BLaER1 treated with 17β-estradiol and CSF1 and Interleukin-3, amounts not matched to agents 10 nM and 100 nM (cell line): ENCODE measurements around the gene KCTD8.

Experiments
- H3K27ac ChIP-seq, 11 experiments: shearing (Covaris generic); formaldehyde crosslinking; 2 replicates each; pipeline ENCODE4 v1.8.1; 2022
- H3K27me3 ChIP-seq, 11 experiments: shearing (Covaris generic); formaldehyde crosslinking; 2 replicates each; pipeline ENCODE4 v1.8.1; 2022
- H3K36me3 ChIP-seq, 11 experiments: shearing (Covaris generic); formaldehyde crosslinking; 2 replicates each; pipeline ENCODE4 v1.8.1; 2022
- H3K4me1 ChIP-seq, 10 experiments: shearing (Covaris generic); formaldehyde crosslinking; 2 replicates each; pipeline ENCODE4 v1.8.1; 2022
- H3K4me2 ChIP-seq, 11 experiments: shearing (Covaris generic); formaldehyde crosslinking; 2 replicates each; pipeline ENCODE4 v1.8.1; 2022
- H3K4me3 ChIP-seq, 10 experiments: shearing (Covaris generic); formaldehyde crosslinking; 2 replicates each; pipeline ENCODE4 v1.8.1; 2022
- H3K9ac ChIP-seq, 11 experiments: shearing (Covaris generic); formaldehyde crosslinking; 2 replicates each; pipeline ENCODE4 v1.8.1; 2022
- H3K9me3 ChIP-seq, 11 experiments: shearing (Covaris generic); formaldehyde crosslinking; replicated peaks in 1 of 11; 2 replicates each; pipeline ENCODE4 v1.8.1; 2022
- H4K20me1 ChIP-seq, 11 experiments: shearing (Covaris generic); formaldehyde crosslinking; 2 replicates each; pipeline ENCODE4 v1.8.1; 2022
- Cebpa-rat ChIP-seq, 11 experiments: shearing (Covaris generic); IDR thresholded peaks; 2 replicates each; pipeline ENCODE4 v1.8.1; 2022

The KCTD8 gene

DNA sequence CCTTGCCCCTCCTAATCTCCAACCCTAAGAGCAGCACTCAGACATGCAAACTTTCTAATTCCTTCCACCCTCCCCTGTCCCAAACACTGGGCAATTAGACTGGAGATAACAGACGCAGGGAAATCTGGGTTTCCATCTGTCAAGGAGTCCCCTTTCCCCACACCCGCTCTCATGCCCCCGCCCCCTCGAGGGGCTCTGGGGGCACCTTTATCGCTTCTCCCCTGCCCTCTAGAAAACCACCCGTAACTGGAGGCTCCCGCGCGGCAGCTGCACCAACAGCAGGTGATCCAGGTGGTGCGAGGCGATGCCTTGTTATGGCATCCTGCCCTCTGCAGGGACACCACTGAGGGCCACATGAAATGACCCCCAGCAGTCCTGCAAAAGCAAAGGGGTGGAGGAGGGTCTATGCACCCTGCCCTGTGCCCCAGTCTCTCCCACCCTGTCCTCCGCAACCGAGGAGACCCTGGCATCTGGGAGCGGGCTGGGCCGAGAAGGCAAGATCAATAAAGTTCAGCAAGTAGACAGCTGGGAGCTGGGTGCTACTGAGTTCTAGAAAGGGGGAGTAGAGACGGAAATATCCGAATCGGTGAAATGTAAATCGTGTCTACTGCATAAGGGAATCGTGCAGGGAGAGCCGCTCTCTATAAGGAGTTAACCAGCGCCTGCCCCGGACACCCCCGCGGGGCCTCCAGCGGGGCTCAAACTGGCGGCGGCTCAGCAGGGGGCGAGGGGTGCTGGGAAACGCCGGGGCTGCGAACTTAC, 1.6 kb downstream of the KCTD8 start:
- Histone ChIP-seq H3K9me3 (peaks cover 12 to 20% (median 16%) of the 10 kb centered on the region in 11 experiments; a peak in 21 of 22 replicates), H3K4me2 (no peak overlapping the region), H4K20me1 (no peaks in the 10 kb centered on the region), H3K27ac (no peak overlapping the region), H3K4me1 (peaks cover 0 to 7% (median 0%) of the 10 kb centered on the region in 10 experiments; a peak in 4 of 20 replicates), H3K36me3 (no peaks in the 10 kb centered on the region), H3K9ac (no peak overlapping the region), H3K27me3 (peaks cover 0 to 10% (median 0%) of the 10 kb centered on the region in 11 experiments; a peak in 6 of 22 replicates), H3K4me3 (no peak overlapping the region)
- TF ChIP-seq Cebpa-rat (IDR thresholded peaks at IDR 0.05): no peak

DNA sequence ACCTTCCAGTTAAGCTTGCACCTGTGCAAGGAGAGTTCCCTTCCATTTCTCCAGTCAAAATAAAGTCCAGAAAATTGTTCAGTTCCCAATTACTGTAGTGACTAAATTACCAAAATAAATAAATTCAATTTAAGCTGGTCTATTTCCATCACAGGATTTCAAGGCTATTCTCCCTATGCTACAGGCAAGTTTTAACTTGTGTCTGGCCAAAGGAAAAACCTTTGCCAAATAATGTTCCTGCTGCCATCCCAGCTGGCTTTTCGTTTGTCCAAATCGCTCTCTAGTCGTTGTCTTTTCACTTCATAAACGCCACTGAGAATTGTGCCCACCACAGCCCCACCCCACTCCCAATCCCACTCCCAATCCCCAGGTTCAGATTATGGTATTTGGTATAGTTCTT, 2.4 kb downstream of the KCTD8 start:
- TF ChIP-seq Cebpa-rat (IDR thresholded peaks at IDR 0.05): no peak
- H4K20me1 ChIP-seq: no peaks in the 10 kb centered on the region
- peaks cover 0 to 10% (median 0%) of the 10 kb centered on the region in 11 experiments; a peak in 6 of 22 replicates for H3K27me3 ChIP-seq
- no peak overlapping the region for H3K4me2 ChIP-seq
- H3K27ac ChIP-seq: no peak overlapping the region
- H3K9me3 ChIP-seq: peaks cover 12 to 20% (median 16%) of the 10 kb centered on the region in 11 experiments; a peak in 21 of 22 replicates
- H3K9ac ChIP-seq: no peak overlapping the region
- no peak overlapping the region for H3K4me3 ChIP-seq
- H3K36me3 ChIP-seq: no peaks in the 10 kb centered on the region
- H3K4me1 ChIP-seq: peaks cover 0 to 7% (median 0%) of the 10 kb centered on the region in 10 experiments; a peak in 4 of 20 replicates

DNA sequence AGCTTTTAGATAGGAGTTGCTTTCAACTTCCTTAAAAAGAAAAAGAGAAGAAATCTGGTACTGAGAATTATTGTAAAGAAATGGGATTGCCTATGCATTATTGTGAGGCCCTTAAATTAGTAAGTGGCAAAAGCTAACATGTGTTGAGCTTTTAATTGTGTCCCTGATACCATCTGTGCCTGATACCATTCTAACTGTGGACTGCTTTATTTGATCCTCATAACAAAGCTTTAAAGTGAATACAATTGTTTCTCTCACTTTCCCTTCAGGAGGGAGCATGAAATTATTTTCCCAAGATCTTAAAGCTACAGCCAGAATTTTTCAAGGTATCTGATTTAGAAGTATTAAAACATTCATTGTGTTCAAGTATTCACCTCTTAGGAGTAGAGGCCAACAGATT, 9.9 kb downstream of the KCTD8 start:
- Histone ChIP-seq H3K4me1 (no peaks in the 10 kb centered on the region), H3K36me3 (no peaks in the 10 kb centered on the region)
- TF ChIP-seq Cebpa-rat (IDR thresholded peaks at IDR 0.05): no peak

DNA sequence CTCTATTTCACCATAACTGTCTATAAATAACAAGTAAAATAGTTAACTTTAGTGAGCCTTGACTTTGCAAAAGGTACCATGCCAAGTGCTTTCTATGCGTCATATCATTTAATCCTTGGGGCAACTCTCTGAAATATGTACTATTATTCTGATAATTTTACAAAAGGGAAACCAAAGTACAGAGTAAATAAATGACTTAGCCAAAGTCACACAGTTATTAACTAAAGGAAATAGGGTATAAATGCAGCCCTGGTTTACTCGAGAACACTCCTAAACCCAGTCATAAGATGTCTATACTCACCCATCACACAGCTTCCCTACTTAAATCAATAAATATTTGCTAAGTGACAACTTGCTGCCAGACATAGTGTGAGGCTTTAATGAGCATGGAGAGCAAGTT, 14.4 kb downstream of the KCTD8 start:
- no peaks in the 10 kb centered on the region for H3K36me3 ChIP-seq
- H3K9ac ChIP-seq: no peak overlapping the region
- no peaks in the 10 kb centered on the region for H4K20me1 ChIP-seq
- no peak for TF ChIP-seq Cebpa-rat (IDR thresholded peaks at IDR 0.05)
- H3K27me3 ChIP-seq: no peaks in the 10 kb centered on the region
- no peaks in the 10 kb centered on the region for H3K9me3 ChIP-seq
- no peak overlapping the region for H3K4me3 ChIP-seq
- H3K4me2 ChIP-seq: no peak overlapping the region
- no peaks in the 10 kb centered on the region for H3K4me1 ChIP-seq
- no peak overlapping the region for H3K27ac ChIP-seq

More for the DNA sequence above, 9.9 kb downstream of the KCTD8 start:
- no peaks in the 10 kb centered on the region for H3K27me3 ChIP-seq
- H4K20me1 ChIP-seq: no peaks in the 10 kb centered on the region
- no peak overlapping the region for H3K9ac ChIP-seq
- no peaks in the 10 kb centered on the region for H3K9me3 ChIP-seq
- no peak overlapping the region for H3K27ac ChIP-seq
- no peak overlapping the region for H3K4me3 ChIP-seq
- no peak overlapping the region for H3K4me2 ChIP-seq

GRCh38 chr4:44425614-44426208, 22.9 kb downstream of the KCTD8 start:
- no peaks in the 10 kb centered on the region for H3K36me3 ChIP-seq
- H3K9ac ChIP-seq: no peak overlapping the region
- no peaks in the 10 kb centered on the region for H4K20me1 ChIP-seq
- H3K4me3 ChIP-seq: no peak overlapping the region
- TF ChIP-seq Cebpa-rat (IDR thresholded peaks at IDR 0.05): no peak
- no peaks in the 10 kb centered on the region for H3K27me3 ChIP-seq
- H3K27ac ChIP-seq: no peak overlapping the region
- no peaks in the 10 kb centered on the region for H3K4me1 ChIP-seq
- H3K9me3 ChIP-seq: no peaks in the 10 kb centered on the region
- no peak overlapping the region for H3K4me2 ChIP-seq

DNA sequence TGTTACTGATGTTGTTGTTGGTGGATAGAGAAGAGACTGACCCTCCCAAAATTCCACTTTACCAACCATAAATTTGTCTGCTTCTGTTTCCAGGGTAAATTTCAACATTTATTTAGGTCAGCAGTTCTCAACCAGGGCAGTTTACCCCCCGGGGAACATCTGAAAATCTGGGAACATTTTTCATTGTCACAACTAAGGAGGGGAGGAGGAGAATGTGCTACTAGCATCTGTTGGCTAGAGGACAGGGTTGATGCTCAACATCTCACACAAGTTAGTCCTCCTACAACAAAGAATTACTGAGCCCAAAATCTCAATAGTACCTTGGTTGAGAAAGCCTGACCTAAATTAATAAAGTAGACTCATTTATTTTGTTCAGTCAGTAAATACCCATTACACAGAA, 25.7 kb downstream of the KCTD8 start:
- no peak for TF ChIP-seq Cebpa-rat (IDR thresholded peaks at IDR 0.05)
- H4K20me1 ChIP-seq: no peaks in the 10 kb centered on the region
- H3K9ac ChIP-seq: no peak overlapping the region
- no peak overlapping the region for H3K4me2 ChIP-seq
- no peaks in the 10 kb centered on the region for H3K9me3 ChIP-seq
- no peaks in the 10 kb centered on the region for H3K4me1 ChIP-seq
- H3K36me3 ChIP-seq: no peaks in the 10 kb centered on the region
- H3K27me3 ChIP-seq: no peaks in the 10 kb centered on the region
- H3K27ac ChIP-seq: no peak overlapping the region
- H3K4me3 ChIP-seq: no peak overlapping the region

GRCh38 chr4:44421330-44422065, 27.1 kb downstream of the KCTD8 start:
- Histone ChIP-seq H3K36me3 (no peaks in the 10 kb centered on the region), H3K9ac (no peak overlapping the region), H3K4me3 (no peak overlapping the region), H3K27me3 (no peaks in the 10 kb centered on the region), H3K9me3 (no peaks in the 10 kb centered on the region), H4K20me1 (no peaks in the 10 kb centered on the region), H3K27ac (no peak overlapping the region), H3K4me1 (no peaks in the 10 kb centered on the region), H3K4me2 (no peak overlapping the region)
- no peak for TF ChIP-seq Cebpa-rat (IDR thresholded peaks at IDR 0.05)

GRCh38 chr4:44415251-44415650, 33.4 kb downstream of the KCTD8 start:
- no peak for TF ChIP-seq Cebpa-rat (IDR thresholded peaks at IDR 0.05)
- Histone ChIP-seq H3K4me3 (no peak overlapping the region), H3K9me3 (no peaks in the 10 kb centered on the region), H3K4me2 (no peak overlapping the region), H3K36me3 (no peaks in the 10 kb centered on the region), H4K20me1 (no peaks in the 10 kb centered on the region), H3K27me3 (no peaks in the 10 kb centered on the region), H3K9ac (no peak overlapping the region), H3K4me1 (no peaks in the 10 kb centered on the region), H3K27ac (no peak overlapping the region)

DNA sequence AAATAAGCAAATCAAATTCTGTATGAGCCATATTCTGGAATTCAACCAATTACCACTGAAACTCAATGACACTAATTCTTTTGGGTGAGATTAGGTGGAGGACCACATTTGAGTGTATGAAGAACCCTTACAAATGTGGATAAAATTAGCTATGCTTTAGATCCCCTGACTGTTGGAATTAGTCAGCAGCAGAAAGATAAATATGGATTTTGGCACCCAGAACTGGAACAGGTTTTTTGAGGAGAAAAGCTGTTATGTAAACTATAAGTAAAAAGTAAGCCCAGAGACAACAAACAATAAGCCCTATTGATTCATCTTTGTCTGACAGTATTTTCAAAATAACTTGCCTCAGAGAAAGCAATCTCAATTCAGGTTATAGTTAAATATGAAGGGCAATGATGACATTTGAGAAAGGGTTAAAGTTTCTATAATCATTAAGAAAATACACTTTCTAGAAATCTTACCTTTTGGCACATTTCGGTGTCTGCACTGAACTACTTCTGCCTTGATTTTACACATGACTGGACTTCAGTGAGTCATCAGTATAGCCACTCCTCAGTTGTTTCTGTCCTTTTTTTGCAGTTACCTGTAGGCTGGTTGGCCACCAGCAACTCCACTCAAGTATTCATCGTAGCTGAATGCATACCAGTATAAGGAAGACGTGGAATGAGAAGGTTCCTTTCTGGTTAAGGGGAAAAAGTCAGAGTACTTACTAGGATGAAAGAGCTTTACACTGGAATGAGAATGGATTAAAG, 80.0 kb downstream of the KCTD8 start:
- Histone ChIP-seq H4K20me1 (no peaks in the 10 kb centered on the region), H3K9me3 (peaks cover 0 to 12% (median 0%) of the 10 kb centered on the region in 11 experiments; a peak in 4 of 22 replicates), H3K27me3 (no peaks in the 10 kb centered on the region), H3K4me3 (no peak overlapping the region), H3K36me3 (no peaks in the 10 kb centered on the region), H3K27ac (no peak overlapping the region), H3K4me2 (no peak overlapping the region), H3K9ac (no peak overlapping the region), H3K4me1 (peaks cover 0 to 11% (median 0%) of the 10 kb centered on the region in 10 experiments; a peak in 2 of 20 replicates)
- TF ChIP-seq Cebpa-rat (IDR thresholded peaks at IDR 0.05): no peak
